HG03521 (cell line): ENCODE data around the gene MAFF.
"Not testable (repeated sequence)": the region's sequence is repeated elsewhere in the genome, so short reads cannot be mapped to it uniquely, and the experiment has no call there.

Source experiments
- ATAC-seq: cut with Tn5 transposase; IDR thresholded peaks from one replicate; pipeline ENCODE4 v1.9.1; 2021; ENCODE audit warnings: mild to moderate bottlenecking, moderate library complexity; ENCODE audit not compliant: unreplicated experiment

MAFF gene

GRCh38 chr22:38177044-38177443, 24.8 kb upstream of the MAFF start:
- ATAC-seq, result no peak

DNA sequence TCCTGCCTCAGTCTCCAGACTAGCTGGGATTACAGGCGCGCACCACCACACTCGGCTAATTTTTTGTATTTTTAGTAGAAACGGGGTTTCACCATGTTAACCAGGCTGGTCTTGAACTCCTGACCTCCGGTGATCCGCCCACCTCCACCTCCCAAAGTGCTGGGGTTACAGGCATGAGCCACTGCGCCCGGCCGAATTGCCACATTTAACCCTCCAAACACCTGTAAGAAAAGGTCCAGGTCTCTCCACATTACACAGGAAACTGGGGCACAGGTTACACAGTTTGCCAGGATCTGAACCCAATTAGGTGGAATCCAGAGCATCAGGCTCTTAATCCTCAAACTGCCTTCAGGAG, 24.2 kb upstream of the MAFF start:
- not testable (repeated sequence) for ATAC-seq

GRCh38 chr22:38177926-38178604, 23.7 kb upstream of the MAFF start:
- ATAC-seq, result no peak

GRCh38 chr22:38178605-38178937, 23.2 kb upstream of the MAFF start:
- ATAC-seq, result not testable (repeated sequence)

GRCh38 chr22:38180841-38181452, 20.8 kb upstream of the MAFF start:
- ATAC-seq, result no peak

- ATAC-seq, result peak; percentile 92
These were observed 20.2 kb upstream of the MAFF start, which contains the start of gene PLA2G6 for GRCh38 chr22:38181453-38182200. Gene PLA2G6 (minus strand): TSS chr22:38181830. CDS start chr22:38169426, 12,404 bp downstream.

- ATAC-seq, result no peak
These were observed 17.0 kb upstream of the MAFF start for GRCh38 chr22:38184788-38185187.

GRCh38 chr22:38186429-38186828, 15.4 kb upstream of the MAFF start:
- no peak for ATAC-seq

- ATAC-seq, result no peak
These were observed 14.2 kb upstream of the MAFF start for GRCh38 chr22:38187413-38188212.

DNA sequence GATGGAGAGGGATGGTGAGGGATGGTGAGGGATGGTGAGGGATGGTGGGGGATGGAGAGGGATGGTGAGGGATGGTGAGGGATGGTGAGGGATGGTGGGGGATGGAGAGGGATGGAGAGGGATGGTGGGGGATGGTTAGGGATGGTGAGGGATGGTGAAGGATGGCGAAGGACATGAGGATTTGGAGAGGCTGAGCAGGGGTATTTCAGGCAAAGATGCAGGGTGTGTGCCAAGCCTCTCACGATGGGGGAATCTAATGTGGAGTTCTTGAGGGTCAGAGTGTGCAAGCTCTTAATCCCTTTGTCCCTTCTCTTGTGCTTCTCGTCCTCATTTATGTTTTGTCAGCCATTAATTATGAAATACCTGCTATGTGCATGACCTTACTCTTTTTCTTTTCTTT, 12.7 kb upstream of the MAFF start:
- no peak for ATAC-seq

DNA sequence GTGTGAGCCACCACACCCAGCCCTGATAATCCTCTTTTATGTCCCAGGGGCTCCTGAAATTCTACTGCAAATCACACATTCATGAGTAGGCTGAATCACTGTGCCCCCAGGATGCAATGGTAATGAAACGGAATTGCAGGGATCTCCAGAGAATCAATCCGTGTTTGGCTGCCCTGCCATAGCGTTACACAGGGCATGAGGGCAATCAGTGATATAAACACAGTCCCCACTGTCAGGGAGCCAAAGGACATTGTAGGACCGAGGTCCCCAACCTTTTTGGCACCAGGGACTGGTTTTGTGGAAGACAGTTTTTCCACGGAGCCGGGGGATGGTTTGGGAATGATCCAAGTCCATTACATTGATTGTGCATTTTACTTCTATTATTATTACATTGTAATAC, 11.2 kb upstream of the MAFF start:
- ATAC-seq, result no peak

DNA sequence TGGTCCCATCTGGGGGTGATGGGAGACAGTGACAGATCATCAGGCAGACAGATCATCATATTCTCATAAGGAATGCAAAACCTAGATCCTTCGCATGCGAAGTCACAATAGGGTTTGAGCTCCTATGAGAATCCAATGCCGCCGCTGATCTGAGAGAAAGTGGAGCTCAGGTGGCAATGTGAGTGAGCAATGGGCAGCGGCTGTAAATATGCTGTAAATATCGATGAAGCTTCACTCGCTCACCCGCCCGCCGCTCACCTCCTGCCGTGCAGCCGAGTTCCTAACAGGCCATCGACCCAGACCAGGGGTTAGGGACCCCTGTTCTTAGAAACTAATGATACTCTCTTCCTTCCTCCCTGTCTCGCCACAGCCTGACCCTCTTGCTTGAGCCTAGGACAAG, 10.7 kb upstream of the MAFF start:
- ATAC-seq, result no peak

GRCh38 chr22:38191731-38192474, 9.9 kb upstream of the MAFF start:
- ATAC-seq, result no peak

- no peak for ATAC-seq
These were observed 9.3 kb upstream of the MAFF start for GRCh38 chr22:38192475-38192863.

GRCh38 chr22:38193580-38193979, 8.2 kb upstream of the MAFF start:
- no peak for ATAC-seq

- no peak for ATAC-seq
These were observed 4.9 kb upstream of the MAFF start for GRCh38 chr22:38196791-38197419.

- ATAC-seq, result no peak
These were observed 1.8 kb upstream of the MAFF start for GRCh38 chr22:38199826-38200559.

DNA sequence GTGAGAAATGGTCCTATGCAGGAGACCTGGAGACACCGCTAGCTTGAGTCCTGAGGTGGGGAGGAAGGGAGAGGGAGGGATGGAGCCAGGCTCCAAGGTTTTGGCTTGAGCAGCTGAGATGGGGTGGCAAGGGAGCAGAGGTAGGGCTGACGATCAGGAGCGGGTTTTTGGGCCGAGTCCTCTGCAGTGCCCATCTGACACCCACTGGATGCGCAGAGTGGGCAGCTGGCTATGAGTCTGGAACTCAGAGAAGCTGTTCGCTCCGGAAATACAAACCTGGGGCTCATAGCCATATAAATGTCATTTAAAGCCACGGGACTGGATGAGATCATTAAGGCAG, 453 bp upstream of the MAFF start:
- no peak for ATAC-seq

- peak; percentile 20 for ATAC-seq
These were observed 769 bp downstream of the MAFF start for GRCh38 chr22:38202437-38203089.
